WTC11 (cell line): ENCODE data around the gene GLT1D1.

ENCODE experiments used
- CREM ChIP-seq: sonication (generic); formaldehyde crosslinking; IDR thresholded peaks from 2 replicates; pipeline ENCODE4 v1.8.1; 2022; ENCODE audit warnings: mild to moderate bottlenecking, missing genetic modification reagents, moderate library complexity
- ELF4 ChIP-seq: sonication (generic); formaldehyde crosslinking; IDR thresholded peaks from 2 replicates; pipeline ENCODE4 v1.8.1; 2022; ENCODE audit warnings: low read depth, mild to moderate bottlenecking, moderate library complexity, missing genetic modification reagents
- TEAD4 ChIP-seq: sonication (generic); formaldehyde crosslinking; IDR thresholded peaks from 2 replicates; pipeline ENCODE4 v1.8.0; 2022; ENCODE audit warnings: mild to moderate bottlenecking, missing genetic modification reagents
- ZNF317 ChIP-seq: sonication (generic); formaldehyde crosslinking; IDR thresholded peaks from 2 replicates; pipeline ENCODE4 v1.8.1; 2023; ENCODE audit warnings: low read depth, mild to moderate bottlenecking, moderate library complexity, missing genetic modification reagents, borderline replicate concordance
- TF ChIP-seq, protein P1 (sequence below): fragments of 200-600 bp; IDR thresholded peaks from 2 replicates; pipeline ENCODE4 v1.8.0; 2022; ENCODE audit warnings: antibody characterized with exemption
- TF ChIP-seq, protein P2 (sequence below): sonication (generic); formaldehyde crosslinking; conservative IDR thresholded peaks from 2 replicates; pipeline ENCODE4 v1.8.1; 2022; ENCODE audit warnings: mild to moderate bottlenecking, missing genetic modification reagents

DNA sequence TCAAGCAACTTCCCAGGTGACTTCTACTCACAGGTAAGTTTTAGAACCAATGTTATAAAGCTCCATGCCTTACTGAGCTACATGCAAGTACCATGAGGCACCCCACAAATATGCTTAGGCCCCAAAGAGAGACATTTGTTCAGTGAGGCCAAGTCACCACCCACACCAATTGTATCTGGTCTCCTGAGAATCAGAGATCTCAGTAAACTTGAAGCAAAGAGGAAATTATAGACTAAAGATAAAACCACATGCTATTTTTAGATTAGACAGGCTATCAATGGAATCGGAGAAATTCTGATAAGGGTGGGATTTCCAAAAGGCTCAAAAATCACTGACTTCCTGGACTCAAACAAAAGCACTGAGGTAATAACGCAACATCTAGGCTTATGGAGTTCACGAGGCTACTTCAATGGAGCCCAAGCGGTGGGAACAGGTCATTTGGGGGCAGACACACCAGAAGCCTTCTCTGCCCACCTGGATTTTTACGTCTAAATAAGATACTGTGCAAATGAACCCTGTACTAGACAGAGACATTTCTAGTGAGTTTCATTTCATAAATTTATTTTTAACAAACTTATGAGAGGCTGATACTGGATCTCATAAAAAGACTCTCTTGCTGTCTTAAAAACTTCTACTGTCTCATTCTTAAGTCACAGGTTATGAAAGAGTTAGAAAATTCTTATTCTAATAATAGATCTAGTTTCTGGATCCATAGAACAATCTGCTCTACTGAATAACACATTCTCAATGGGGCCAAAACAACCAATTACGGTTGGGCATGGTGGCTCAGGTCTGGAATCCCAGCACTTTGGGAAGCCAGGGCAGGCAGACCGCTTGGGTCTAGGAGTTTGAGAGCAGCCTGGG lies 37.3 kb upstream of the GLT1D1 start:
- TF ChIP-seq, protein P1, sequence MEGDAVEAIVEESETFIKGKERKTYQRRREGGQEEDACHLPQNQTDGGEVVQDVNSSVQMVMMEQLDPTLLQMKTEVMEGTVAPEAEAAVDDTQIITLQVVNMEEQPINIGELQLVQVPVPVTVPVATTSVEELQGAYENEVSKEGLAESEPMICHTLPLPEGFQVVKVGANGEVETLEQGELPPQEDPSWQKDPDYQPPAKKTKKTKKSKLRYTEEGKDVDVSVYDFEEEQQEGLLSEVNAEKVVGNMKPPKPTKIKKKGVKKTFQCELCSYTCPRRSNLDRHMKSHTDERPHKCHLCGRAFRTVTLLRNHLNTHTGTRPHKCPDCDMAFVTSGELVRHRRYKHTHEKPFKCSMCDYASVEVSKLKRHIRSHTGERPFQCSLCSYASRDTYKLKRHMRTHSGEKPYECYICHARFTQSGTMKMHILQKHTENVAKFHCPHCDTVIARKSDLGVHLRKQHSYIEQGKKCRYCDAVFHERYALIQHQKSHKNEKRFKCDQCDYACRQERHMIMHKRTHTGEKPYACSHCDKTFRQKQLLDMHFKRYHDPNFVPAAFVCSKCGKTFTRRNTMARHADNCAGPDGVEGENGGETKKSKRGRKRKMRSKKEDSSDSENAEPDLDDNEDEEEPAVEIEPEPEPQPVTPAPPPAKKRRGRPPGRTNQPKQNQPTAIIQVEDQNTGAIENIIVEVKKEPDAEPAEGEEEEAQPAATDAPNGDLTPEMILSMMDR = no peak
- no peak for TF ChIP-seq ELF4 (CRISPR knock-in tag)
- no peak for TF ChIP-seq CREM
- no peak for TF ChIP-seq ZNF317 (CRISPR knock-in tag)
- no peak for TF ChIP-seq TEAD4 (CRISPR knock-in tag)
- TF ChIP-seq, protein P2, sequence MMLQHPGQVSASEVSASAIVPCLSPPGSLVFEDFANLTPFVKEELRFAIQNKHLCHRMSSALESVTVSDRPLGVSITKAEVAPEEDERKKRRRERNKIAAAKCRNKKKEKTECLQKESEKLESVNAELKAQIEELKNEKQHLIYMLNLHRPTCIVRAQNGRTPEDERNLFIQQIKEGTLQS (CRISPR knock-in tag) = no peak
